ENCODE measurements around the gene RPIA.
A peak's percentile ranks its signal among the peaks of the same experiment; 100 is the strongest.

Gene RPIA

GRCh38 chr2:88658326-88658725, 33.1 kb upstream of the RPIA start:
- peak overlapping the region; percentile 69 for H3K27ac ChIP-seq

DNA sequence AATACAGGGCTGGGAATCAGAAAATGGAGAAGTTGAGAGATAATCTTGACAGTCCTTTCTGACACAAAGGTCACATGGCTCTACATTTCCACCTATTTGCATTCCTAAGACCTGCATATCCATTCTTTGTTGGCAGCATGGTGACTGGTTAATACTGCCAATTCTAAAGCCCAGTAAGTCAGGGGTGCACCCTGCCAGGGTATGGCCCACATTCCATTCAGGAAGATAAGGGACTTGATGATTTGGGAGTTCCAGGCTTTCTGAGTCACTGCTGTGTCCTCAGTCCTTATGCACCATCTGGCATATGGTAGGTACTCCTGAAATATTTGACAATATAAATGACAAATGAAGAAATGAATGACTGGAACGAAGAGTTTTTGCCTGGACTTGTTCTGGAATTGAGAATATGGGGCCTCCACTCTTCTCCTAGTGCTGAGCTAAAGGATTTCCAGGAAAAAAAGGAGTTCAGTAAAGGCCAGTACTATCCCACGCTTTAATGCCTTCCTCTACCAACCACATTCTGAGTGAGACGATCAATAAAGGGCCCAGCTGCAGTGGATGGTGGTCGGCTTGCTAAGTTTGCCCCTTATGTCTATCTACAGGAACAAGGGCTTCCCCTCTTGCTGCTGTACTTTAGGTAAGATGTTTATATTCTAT, 32.5 kb upstream of the RPIA start:
- TF ChIP-seq ZFX (IDR thresholded peaks at IDR 0.05; ENCODE audit: borderline replicate concordance) (no peak), CTCF (IDR thresholded peaks at IDR 0.05) (no peak)
- H3K27ac ChIP-seq, result peak overlapping the region; percentile 69

More at GRCh38 chr2:88658326-88658725, 33.1 kb upstream of the RPIA start:
- TF ChIP-seq CTCF (IDR thresholded peaks at IDR 0.05) (no peak), ZFX (IDR thresholded peaks at IDR 0.05; ENCODE audit: borderline replicate concordance) (no peak)

DNA sequence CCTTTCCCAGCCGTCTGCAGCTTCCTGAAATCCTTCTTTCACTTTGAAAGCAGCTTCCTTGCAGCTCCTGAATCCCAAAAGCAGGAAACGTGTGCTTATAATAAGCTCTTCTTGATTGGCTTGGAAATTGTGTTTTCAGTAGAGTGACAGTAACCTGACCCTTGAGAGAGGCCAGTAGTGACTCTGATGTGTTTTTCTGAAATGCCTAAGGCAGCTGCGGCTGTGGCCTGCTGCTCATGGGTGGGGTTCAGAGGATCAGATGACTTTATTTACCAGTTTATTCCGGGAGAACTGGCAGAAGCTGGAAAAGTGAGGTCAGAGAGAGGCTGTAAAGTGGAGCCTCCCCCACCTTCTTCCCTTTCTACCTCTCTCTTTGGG, 31.9 kb upstream of the RPIA start:
- peak overlapping the region; percentile 69 for H3K27ac ChIP-seq
- no peak for TF ChIP-seq ZFX (IDR thresholded peaks at IDR 0.05; ENCODE audit: borderline replicate concordance)
- TF ChIP-seq CTCF (IDR thresholded peaks at IDR 0.05), result no peak

- TF ChIP-seq ZFX (IDR thresholded peaks at IDR 0.05; ENCODE audit: borderline replicate concordance), result no peak
- TF ChIP-seq CTCF (IDR thresholded peaks at IDR 0.05), result no peak
- H3K27ac ChIP-seq, result no peak overlapping the region
Observed at GRCh38 chr2:88660622-88661021, 30.9 kb upstream of the RPIA start.

- TF ChIP-seq ZFX (IDR thresholded peaks at IDR 0.05; ENCODE audit: borderline replicate concordance), result no peak
- TF ChIP-seq CTCF (IDR thresholded peaks at IDR 0.05), result no peak
- H3K27ac ChIP-seq, result no peak overlapping the region
Observed at GRCh38 chr2:88666576-88666975, 24.9 kb upstream of the RPIA start.

- no peak for TF ChIP-seq CTCF (IDR thresholded peaks at IDR 0.05)
- TF ChIP-seq ZFX (IDR thresholded peaks at IDR 0.05; ENCODE audit: borderline replicate concordance), result no peak
Observed at GRCh38 chr2:88667219-88667618, 24.3 kb upstream of the RPIA start.

DNA sequence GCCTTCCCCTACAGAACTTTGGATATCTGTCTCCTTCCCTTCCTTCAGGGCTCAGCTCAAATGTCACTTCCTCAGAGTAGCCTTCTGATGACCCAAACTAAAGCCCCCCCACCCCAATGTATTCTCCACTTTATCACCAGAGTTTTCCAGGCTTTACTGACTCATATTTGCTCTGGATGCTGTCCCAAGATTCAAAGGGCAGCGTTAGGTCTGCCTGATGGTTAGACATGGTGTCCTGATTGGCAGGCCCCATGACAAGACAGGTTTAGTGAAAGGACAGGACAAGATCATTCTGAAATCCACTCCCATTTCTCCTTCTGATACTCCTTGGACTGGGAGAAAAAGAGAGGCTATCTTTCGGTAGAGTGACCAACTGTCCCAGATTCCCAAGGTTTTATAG, 22.6 kb upstream of the RPIA start:
- no peak for TF ChIP-seq CTCF (IDR thresholded peaks at IDR 0.05)
- no peak for TF ChIP-seq ZFX (IDR thresholded peaks at IDR 0.05; ENCODE audit: borderline replicate concordance)
- H3K27ac ChIP-seq, result no peak overlapping the region

More at GRCh38 chr2:88667219-88667618, 24.3 kb upstream of the RPIA start:
- no peak overlapping the region for H3K27ac ChIP-seq

Measured in 22Rv1 (cell line).